ENCODE data around the gene ACTBL2.

The ACTBL2 gene

DNA sequence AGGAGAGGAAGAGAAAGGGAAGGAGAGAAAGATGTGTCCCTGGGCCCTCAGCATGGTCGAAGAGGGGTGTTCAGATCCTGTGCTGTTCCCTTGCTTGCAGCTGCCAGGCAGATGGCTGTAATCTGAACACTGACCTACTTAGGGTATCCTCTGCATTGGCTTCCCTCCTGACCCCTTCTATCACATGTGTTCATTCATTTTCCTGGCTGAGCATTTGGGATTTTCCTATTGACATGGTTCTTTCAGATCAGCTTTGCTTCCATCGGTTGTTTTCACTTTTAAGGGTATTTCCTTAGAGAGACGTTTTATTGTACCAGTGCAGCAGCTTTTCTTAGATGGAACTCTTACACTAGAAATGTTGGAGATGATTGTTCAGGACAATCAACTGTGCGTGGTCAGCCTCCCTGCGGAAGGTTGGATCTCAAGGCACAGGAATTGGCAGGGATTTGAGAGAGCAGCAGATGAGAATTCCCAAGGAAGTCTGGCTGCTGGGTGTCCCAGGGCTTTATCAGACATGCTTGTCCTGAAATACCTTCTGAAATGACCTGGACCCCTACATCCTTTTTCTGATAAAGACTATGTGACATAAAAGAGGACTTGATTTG, 26.0 kb downstream of the ACTBL2 start:
- DNase-seq (ENCODE audit: low read depth) = no peak
- no peak overlapping the region for H3K4me3 ChIP-seq (ENCODE audit: control insufficient read depth, low read depth, low read length)
- no peak for TF ChIP-seq CTCF (IDR thresholded peaks at IDR 0.05; ENCODE audit: control insufficient read depth, insufficient read depth, low read depth, low read length, missing control alignments)

DNA sequence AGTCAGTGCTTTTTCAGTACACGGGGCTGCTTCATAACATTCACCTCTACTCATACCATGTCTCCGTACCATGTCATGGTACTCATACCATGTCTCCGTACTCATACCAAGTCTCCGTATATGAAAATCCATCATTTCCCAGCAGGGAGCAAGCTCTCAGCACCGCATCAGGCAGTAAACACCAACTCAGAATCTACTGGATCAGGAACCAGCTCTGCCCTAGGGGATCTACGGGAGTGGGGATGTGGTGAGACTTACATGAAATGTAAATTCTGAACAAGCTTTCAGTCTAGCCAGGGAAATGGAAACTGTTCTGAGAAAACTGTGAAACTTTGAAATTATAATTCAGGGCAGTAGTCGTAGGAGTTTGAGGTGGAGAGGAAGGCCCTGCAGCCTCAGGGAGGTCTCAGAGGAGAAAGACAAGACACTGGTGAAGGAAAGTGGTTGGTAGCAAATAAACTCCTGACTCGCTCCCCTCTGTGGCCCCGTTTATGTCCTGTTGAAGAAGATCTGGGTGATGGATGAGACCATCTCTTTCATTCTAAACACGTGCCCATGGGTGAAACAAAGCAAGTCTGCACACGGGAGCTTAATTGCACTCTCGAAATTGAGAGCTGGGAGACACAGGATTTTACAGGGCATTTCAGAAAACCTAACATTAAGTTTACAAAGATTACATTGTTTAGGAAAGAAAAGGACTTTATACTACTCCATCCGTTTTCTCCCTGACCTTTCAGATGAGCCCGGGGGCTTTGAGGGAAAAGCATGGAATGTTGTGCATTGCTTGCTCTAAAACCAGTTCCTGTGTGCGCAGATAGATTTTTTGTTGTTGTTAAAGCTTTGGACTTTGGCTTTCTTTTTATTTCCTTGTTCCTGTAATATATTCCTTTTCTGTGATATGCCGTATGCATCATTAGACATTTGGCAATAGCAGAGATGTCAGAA, 26.8 kb downstream of the ACTBL2 start:
- no peak for DNase-seq (ENCODE audit: low read depth)
- no peak for TF ChIP-seq CTCF (IDR thresholded peaks at IDR 0.05; ENCODE audit: control insufficient read depth, insufficient read depth, low read depth, low read length, missing control alignments)
- H3K4me3 ChIP-seq (ENCODE audit: control insufficient read depth, low read depth, low read length) = no peak overlapping the region

GRCh38 chr5:57454896-57455295, 27.7 kb downstream of the ACTBL2 start:
- H3K4me3 ChIP-seq (ENCODE audit: control insufficient read depth, low read depth, low read length) = no peak overlapping the region
- DNase-seq (ENCODE audit: low read depth) = no peak

GRCh38 chr5:57453728-57454127, 28.9 kb downstream of the ACTBL2 start:
- TF ChIP-seq CTCF (IDR thresholded peaks at IDR 0.05; ENCODE audit: control insufficient read depth, insufficient read depth, low read depth, low read length, missing control alignments) = no peak
- no peak for DNase-seq (ENCODE audit: low read depth)
- no peak overlapping the region for H3K4me3 ChIP-seq (ENCODE audit: control insufficient read depth, low read depth, low read length)

More at GRCh38 chr5:57454896-57455295, 27.7 kb downstream of the ACTBL2 start:
- no peak for TF ChIP-seq CTCF (IDR thresholded peaks at IDR 0.05; ENCODE audit: control insufficient read depth, insufficient read depth, low read depth, low read length, missing control alignments)

DNA sequence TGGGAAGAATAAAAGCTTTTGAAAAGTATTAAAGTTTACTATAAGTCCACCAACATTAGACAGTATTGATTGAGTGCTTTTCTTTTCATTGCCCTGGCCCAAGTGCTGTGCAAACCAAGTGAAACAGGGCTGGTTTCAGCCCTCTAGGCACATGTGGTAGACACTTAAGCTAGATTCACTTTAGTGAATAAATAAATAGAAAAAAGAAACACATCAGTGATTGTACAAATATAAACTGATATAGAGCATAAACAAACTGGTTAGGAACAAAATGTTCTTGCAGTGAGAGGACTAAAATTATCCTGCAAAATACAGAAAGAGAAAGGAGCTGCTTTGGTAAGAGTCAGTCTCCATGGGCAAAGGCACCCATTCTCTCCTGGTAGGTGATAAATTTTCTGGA, 29.7 kb downstream of the ACTBL2 start:
- no peak for TF ChIP-seq CTCF (IDR thresholded peaks at IDR 0.05; ENCODE audit: control insufficient read depth, insufficient read depth, low read depth, low read length, missing control alignments)
- no peak overlapping the region for H3K4me3 ChIP-seq (ENCODE audit: control insufficient read depth, low read depth, low read length)
- no peak for DNase-seq (ENCODE audit: low read depth)

DNA sequence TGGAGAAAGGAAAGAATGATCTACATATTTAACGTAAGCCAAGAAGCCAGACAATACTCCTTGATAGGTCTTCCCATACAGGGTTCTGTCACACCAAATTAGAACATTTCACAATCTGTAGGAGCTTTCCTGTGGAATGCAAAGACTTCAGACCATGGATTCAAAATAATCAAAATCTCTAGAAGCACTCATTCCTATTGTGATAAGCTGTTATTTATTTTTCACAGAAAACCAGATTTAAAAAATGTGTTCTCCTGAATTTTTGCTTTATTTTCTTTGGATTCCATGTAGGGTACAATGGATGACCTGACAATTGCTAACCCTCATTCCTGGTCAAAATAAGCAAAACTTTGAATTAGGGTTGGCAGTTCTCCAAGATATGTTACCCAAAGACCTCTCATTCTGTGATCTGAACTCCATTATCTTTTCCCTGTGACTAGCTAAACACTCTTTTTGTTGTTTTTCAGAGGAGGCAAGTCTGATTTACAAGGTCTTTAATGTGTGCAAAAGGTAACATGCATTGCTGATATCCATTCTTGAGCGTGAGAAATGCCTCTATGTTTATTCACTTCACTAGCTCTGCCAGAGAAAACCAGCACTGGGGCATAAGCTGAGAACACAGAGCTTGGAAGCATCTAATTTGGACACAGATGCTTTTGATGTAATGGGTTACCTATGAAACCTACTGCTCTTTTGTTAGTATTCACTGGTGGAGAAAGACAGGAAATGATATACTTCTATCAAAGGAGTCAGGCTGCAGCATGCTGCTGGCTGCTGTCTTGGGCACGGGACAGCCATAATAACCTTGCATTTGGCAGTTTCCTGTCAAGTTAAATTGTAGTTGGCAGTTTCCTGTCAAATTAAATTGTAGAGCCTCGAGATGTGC, 31.4 kb downstream of the ACTBL2 start:
- peak; percentile 16 for DNase-seq (ENCODE audit: low read depth)
- TF ChIP-seq CTCF (IDR thresholded peaks at IDR 0.05; ENCODE audit: control insufficient read depth, insufficient read depth, low read depth, low read length, missing control alignments) = no peak
- no peak overlapping the region for H3K4me3 ChIP-seq (ENCODE audit: control insufficient read depth, low read depth, low read length)
